MM.1S (cell line): ENCODE results near the gene ENOPH1.

Experiments
- DNase-seq: peaks from one replicate; pipeline ENCODE4 v3.0.0-alpha.2; 2015
- H2AFZ ChIP-seq: fragments of 300-600 bp; sonication (generic); 2 replicates; pipeline ENCODE4 v1.6.0; 2016; ENCODE audit warnings: antibody characterized with exemption, low read length
- H3F3A ChIP-seq: fragments of 300-600 bp; sonication (generic); 2 replicates; pipeline ENCODE4 v1.6.1; 2016; ENCODE audit warnings: mild to moderate bottlenecking, antibody characterized with exemption, low read length, moderate library complexity, mixed read lengths; ENCODE audit not compliant: insufficient read depth
- H3K27ac ChIP-seq: fragments of 300-600 bp; sonication (generic); 2 replicates; pipeline ENCODE4 v1.5.1; 2016; ENCODE audit warnings: mild to moderate bottlenecking, low read length
- H3K27me3 ChIP-seq: fragments of 300-600 bp; sonication (generic); replicated peaks from 2 replicates; pipeline ENCODE4 v1.6.0; 2016; ENCODE audit warnings: low read length; ENCODE audit not compliant: insufficient read depth
- H3K36me3 ChIP-seq: fragments of 300-600 bp; sonication (generic); replicated peaks from 2 replicates; pipeline ENCODE4 v1.6.1; 2016; ENCODE audit warnings: mild to moderate bottlenecking, low read length, mixed read lengths; ENCODE audit not compliant: insufficient read depth
- H3K4me1 ChIP-seq: fragments of 300-600 bp; sonication (generic); 2 replicates; pipeline ENCODE4 v1.6.1; 2016; ENCODE audit warnings: low read length, mixed read lengths
- H3K4me2 ChIP-seq: fragments of 300-600 bp; sonication (generic); 2 replicates; pipeline ENCODE4 v1.6.0; 2016; ENCODE audit warnings: low read depth, low read length
- H3K4me3 ChIP-seq: fragments of 300-600 bp; sonication (generic); 2 replicates; pipeline ENCODE4 v1.5.1; 2016; ENCODE audit warnings: low read length, mixed read lengths
- H3K79me2 ChIP-seq: fragments of 300-600 bp; sonication (generic); 2 replicates; pipeline ENCODE4 v1.6.1; 2016; ENCODE audit warnings: mixed run types, low read length, mixed read lengths
- H3K9ac ChIP-seq: fragments of 300-600 bp; sonication (generic); 2 replicates; pipeline ENCODE4 v1.6.1; 2016; ENCODE audit warnings: low read length, mixed read lengths
- H3K9me2 ChIP-seq: fragments of 300-600 bp; sonication (generic); replicated peaks from 2 replicates; pipeline ENCODE4 v1.6.1; 2016; ENCODE audit warnings: mild to moderate bottlenecking, low read length, mixed read lengths; ENCODE audit not compliant: insufficient read depth
- H3K9me3 ChIP-seq: fragments of 300-600 bp; sonication (generic); replicated peaks from 2 replicates; pipeline ENCODE4 v1.6.1; 2016; ENCODE audit warnings: mild to moderate bottlenecking, low read length, mixed read lengths; ENCODE audit not compliant: insufficient read depth
- H4K20me1 ChIP-seq: fragments of 300-600 bp; sonication (generic); 2 replicates; pipeline ENCODE4 v1.6.1; 2016; ENCODE audit warnings: mild to moderate bottlenecking, low read length, moderate library complexity, mixed read lengths; ENCODE audit not compliant: insufficient read depth
- EZH2 ChIP-seq: fragments of 300-600 bp; sonication (generic); optimal IDR thresholded peaks from 2 replicates; pipeline ENCODE3; 2017; ENCODE audit warnings: low read depth, mild to moderate bottlenecking, antibody characterized with exemption, low read length, mixed read lengths
- EZH2phosphoT487 ChIP-seq: fragments of 300-600 bp; sonication (generic); IDR thresholded peaks from 2 replicates; pipeline ENCODE4 v1.6.1; 2018; ENCODE audit warnings: antibody characterized with exemption, low read length
- TF ChIP-seq, protein P1 (sequence below): fragments of 300-600 bp; sonication (generic); IDR thresholded peaks from 2 replicates; pipeline ENCODE4 v1.5.1; 2016; ENCODE audit warnings: antibody characterized with exemption, low read length, mixed read lengths

ENOPH1 gene

DNA sequence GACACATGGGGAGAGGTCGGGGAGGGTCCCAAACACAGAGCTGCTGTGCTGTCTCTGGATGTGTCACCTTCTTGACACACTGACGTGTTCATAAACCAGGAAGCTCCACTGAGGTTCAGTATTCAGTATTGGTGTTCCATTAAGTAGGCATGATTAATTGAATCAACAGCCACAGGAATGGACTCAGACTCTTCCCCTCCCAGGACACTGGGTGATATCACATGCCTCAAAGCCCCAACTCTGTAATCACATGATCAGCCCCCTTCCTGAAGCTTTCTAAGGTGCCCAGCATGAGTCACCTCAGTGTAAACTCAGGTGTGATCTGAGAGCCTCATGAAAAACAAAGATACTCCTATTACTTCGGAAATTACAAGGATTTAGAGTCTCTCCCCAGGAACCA, 35.5 kb upstream of the ENOPH1 start:
- H2AFZ ChIP-seq = no peak overlapping the region
- H3K36me3 ChIP-seq = no peaks in the 10 kb centered on the region
- H3K9me2 ChIP-seq = no peaks in the 10 kb centered on the region
- no peaks in the 10 kb centered on the region for H3K27me3 ChIP-seq
- H3K4me3 ChIP-seq = no peak overlapping the region
- H4K20me1 ChIP-seq = no peaks in the 10 kb centered on the region
- no peaks in the 10 kb centered on the region for H3F3A ChIP-seq
- no peaks in the 10 kb centered on the region for H3K4me1 ChIP-seq
- no peak for TF ChIP-seq EZH2
- TF ChIP-seq EZH2phosphoT487 = no peak
- TF ChIP-seq, protein P1, sequence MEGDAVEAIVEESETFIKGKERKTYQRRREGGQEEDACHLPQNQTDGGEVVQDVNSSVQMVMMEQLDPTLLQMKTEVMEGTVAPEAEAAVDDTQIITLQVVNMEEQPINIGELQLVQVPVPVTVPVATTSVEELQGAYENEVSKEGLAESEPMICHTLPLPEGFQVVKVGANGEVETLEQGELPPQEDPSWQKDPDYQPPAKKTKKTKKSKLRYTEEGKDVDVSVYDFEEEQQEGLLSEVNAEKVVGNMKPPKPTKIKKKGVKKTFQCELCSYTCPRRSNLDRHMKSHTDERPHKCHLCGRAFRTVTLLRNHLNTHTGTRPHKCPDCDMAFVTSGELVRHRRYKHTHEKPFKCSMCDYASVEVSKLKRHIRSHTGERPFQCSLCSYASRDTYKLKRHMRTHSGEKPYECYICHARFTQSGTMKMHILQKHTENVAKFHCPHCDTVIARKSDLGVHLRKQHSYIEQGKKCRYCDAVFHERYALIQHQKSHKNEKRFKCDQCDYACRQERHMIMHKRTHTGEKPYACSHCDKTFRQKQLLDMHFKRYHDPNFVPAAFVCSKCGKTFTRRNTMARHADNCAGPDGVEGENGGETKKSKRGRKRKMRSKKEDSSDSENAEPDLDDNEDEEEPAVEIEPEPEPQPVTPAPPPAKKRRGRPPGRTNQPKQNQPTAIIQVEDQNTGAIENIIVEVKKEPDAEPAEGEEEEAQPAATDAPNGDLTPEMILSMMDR = no peak
- no peaks in the 10 kb centered on the region for H3K79me2 ChIP-seq
- no peak overlapping the region for H3K27ac ChIP-seq
- H3K9ac ChIP-seq = no peak overlapping the region
- no peaks in the 10 kb centered on the region for H3K9me3 ChIP-seq
- no peak overlapping the region for H3K4me2 ChIP-seq
- no peak for DNase-seq

DNA sequence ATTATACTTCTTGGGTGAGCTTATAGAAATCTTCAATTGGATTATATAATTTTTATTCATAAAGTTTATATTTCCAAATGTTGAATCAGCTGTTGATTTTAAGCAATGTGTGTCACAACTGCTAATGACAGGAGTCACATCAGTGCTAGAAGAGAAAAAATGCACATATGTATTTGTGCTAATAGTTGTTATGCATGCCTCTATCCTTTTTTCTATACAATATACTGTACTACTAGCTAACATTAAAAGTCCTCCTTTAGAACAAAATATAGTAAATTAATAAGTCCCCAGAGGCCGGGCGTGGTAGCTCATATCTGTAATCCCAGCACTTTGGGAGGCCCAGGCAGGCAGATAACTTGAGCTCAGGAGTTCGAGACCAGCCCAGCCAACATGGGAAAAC, 32.9 kb upstream of the ENOPH1 start:
- Histone ChIP-seq H3K27me3 (no peaks in the 10 kb centered on the region), H3K9me3 (no peaks in the 10 kb centered on the region), H3K79me2 (no peaks in the 10 kb centered on the region), H3F3A (no peaks in the 10 kb centered on the region), H3K4me2 (no peak overlapping the region), H3K4me1 (no peaks in the 10 kb centered on the region), H3K36me3 (no peaks in the 10 kb centered on the region), H3K27ac (no peak overlapping the region), H3K9me2 (no peaks in the 10 kb centered on the region), H3K4me3 (no peak overlapping the region), H2AFZ (no peak overlapping the region), H3K9ac (no peak overlapping the region), H4K20me1 (no peaks in the 10 kb centered on the region)
- TF ChIP-seq, protein P1 = no peak
- TF ChIP-seq EZH2 = no peak
- no peak for TF ChIP-seq EZH2phosphoT487
- DNase-seq = no peak

DNA sequence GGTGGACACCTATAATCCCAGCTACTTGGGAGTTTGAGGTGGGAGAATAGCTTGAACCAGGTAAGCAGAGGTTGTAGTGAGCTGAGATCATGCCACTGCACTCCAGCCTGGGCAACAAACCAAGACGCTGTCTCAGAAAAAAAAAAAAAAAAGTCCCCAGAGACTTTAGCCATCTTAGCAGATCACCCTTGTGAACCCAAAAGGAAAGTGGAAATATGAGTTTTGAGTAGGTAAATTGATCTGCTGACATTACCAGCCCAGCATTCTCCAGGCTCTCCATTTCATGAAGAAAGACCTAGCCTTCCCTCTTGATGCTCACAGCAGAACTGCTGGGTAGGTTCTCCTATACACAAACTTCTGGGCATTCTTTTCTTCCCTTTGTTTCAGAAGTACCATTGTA, 32.1 kb upstream of the ENOPH1 start:
- no peak for DNase-seq
- Histone ChIP-seq H3K9me2 (no peaks in the 10 kb centered on the region), H2AFZ (no peak overlapping the region), H3K36me3 (no peaks in the 10 kb centered on the region), H3F3A (no peaks in the 10 kb centered on the region), H3K4me2 (no peak overlapping the region), H3K9me3 (no peaks in the 10 kb centered on the region), H4K20me1 (no peaks in the 10 kb centered on the region), H3K79me2 (no peaks in the 10 kb centered on the region), H3K9ac (no peak overlapping the region), H3K27ac (no peak overlapping the region), H3K4me3 (no peak overlapping the region), H3K27me3 (no peaks in the 10 kb centered on the region), H3K4me1 (no peaks in the 10 kb centered on the region)
- no peak for TF ChIP-seq EZH2phosphoT487
- TF ChIP-seq, protein P1 = no peak
- TF ChIP-seq EZH2 = no peak
